K562 (cell line): ENCODE results near the gene DPP10. TPM values are rescaled to one million over a fixed set of nuclear protein-coding genes. Genes with fewer than 3 reads are reported as not detected.

Source experiments
- ATAC-seq: fragments of 200-7000 bp; cut with Tn5 transposase; 3 replicates; pipeline ENCODE4 v1.9.1; 2020; ENCODE audit warnings: moderate library complexity
- BruUV-seq: library from RNA; stranded (reverse); fragments of 400-500 nt; replicated peaks from 2 replicates; lab custom pipeline; 2021; lab: Mats Ljungman, UMichigan
- CTCF ChIA-PET: fragments of 300-600 bp; formaldehyde crosslinking; extraction: SDS; loops from one replicate; lab custom pipeline; 2021; ENCODE audit warnings: low intra/inter-chr PET ratio; lab: Yijun Ruan, JAX
- POLR2A ChIA-PET: fragments of 300-600, 350-650 bp; sonication (Branson Sonifier 250); formaldehyde crosslinking; extraction: SDS; loops from one replicate; lab custom pipeline; 2021; ENCODE audit warnings: antibody characterized with exemption, inconsistent platforms; lab: Yijun Ruan, JAX
- DNase-seq, 4 experiments: peaks; one replicate each; pipeline versions ENCODE4 v3.0.0 to v3.0.0-alpha.2; 2011 to 2018; ENCODE audit warnings: low spot score in 3 of 4, mixed read lengths in 3 of 4; ENCODE audit errors: extremely low read depth in 1 of 4
- FAIRE-seq: peaks from 2 replicates; lab custom pipeline; 2011; peaks lifted over from hg19 to GRCh38; lab: Jason Lieb, UNC
- H2AFZ ChIP-seq: 2 replicates; pipeline ENCODE4 v1.6.0; 2011; ENCODE audit warnings: low read depth, low read length, control low read depth, inconsistent platforms
- H3K27ac ChIP-seq: fragments of 200-600 bp; 3 replicates; pipeline ENCODE4 v1.8.0; 2011; ENCODE audit warnings: low read depth, mild to moderate bottlenecking, control low read depth, inconsistent platforms, low read length, moderate library complexity, mixed read lengths; ENCODE audit errors: extremely low read depth
- H3K27me3 ChIP-seq, 2 experiments: fragments of 300-600 bp in 1 of 2; 2 replicates in 1 of 2; 3 replicates in 1 of 2; pipeline versions ENCODE4 v1.6.0 to v1.8.0; 2011; ENCODE audit warnings: inconsistent platforms in 2 of 2, low read length in 2 of 2, mild to moderate bottlenecking in 1 of 2, mixed read lengths in 1 of 2, moderate library complexity in 1 of 2; ENCODE audit not compliant: control insufficient read depth in 2 of 2, insufficient read depth in 2 of 2
- H3K36me3 ChIP-seq: fragments of 300-600 bp; 3 replicates; pipeline ENCODE4 v1.8.0; 2011; ENCODE audit warnings: mild to moderate bottlenecking, low read length, inconsistent platforms; ENCODE audit not compliant: control insufficient read depth, insufficient read depth
- H3K4me1 ChIP-seq, 2 experiments: fragments of 200-600 bp in 1 of 2; replicated peaks in 1 of 2; 2 replicates in 1 of 2; 3 replicates in 1 of 2; pipeline versions ENCODE4 v1.5.1 to v1.8.0; 2011; ENCODE audit warnings: inconsistent platforms in 2 of 2, low read length in 2 of 2, mild to moderate bottlenecking in 1 of 2, mixed read lengths in 1 of 2, moderate library complexity in 1 of 2; ENCODE audit not compliant: control insufficient read depth in 2 of 2, insufficient read depth in 2 of 2
- H3K4me2 ChIP-seq: 2 replicates; pipeline ENCODE4 v1.6.1; 2011; ENCODE audit warnings: low read length, control low read depth, inconsistent platforms, mixed read lengths; ENCODE audit not compliant: insufficient read depth
- H3K4me3 ChIP-seq: fragments of 200-600 bp; sonication (generic), shearing (Covaris generic); 2 replicates; pipeline ENCODE4 v1.5.1; 2016; ENCODE audit warnings: control low read depth, inconsistent platforms
- H3K79me2 ChIP-seq: fragments of 200-600 bp; 3 replicates; pipeline ENCODE4 v1.8.0; 2011; ENCODE audit warnings: low read length, inconsistent platforms; ENCODE audit not compliant: control insufficient read depth, insufficient read depth
- H3K9ac ChIP-seq, 2 experiments: 2 replicates each; pipeline versions ENCODE4 v1.6.0 to v1.6.1; 2011; ENCODE audit warnings: low read depth in 2 of 2, low read length in 2 of 2, control low read depth in 1 of 2, inconsistent platforms in 1 of 2, mild to moderate bottlenecking in 1 of 2, mixed read lengths in 1 of 2; ENCODE audit not compliant: insufficient read depth in 1 of 2
- H3K9me1 ChIP-seq: one replicate; pipeline ENCODE4 v1.6.0; 2011; ENCODE audit warnings: inconsistent platforms, mild to moderate bottlenecking, low read length, moderate library complexity; ENCODE audit not compliant: control insufficient read depth, insufficient read depth
- H3K9me3 ChIP-seq: replicated peaks from 2 replicates; pipeline ENCODE4 v1.5.1; 2011; ENCODE audit warnings: low read depth, low read length, inconsistent platforms; ENCODE audit not compliant: control insufficient read depth, insufficient read depth
- H4K20me1 ChIP-seq: replicated peaks from 2 replicates; pipeline ENCODE4 v1.6.1; 2011; ENCODE audit warnings: low read length, inconsistent platforms, mixed read lengths; ENCODE audit not compliant: control insufficient read depth, insufficient read depth
- EWSR1 ChIP-seq: fragments of 450-650 bp; IDR thresholded peaks from 2 replicates; pipeline ENCODE4 v1.6.1; 2018; ENCODE audit warnings: borderline replicate concordance, mild to moderate bottlenecking, low read depth, moderate library complexity; ENCODE audit not compliant: partially characterized antibody
- KLF13 ChIP-seq: fragments of 450-650 bp; IDR thresholded peaks from 2 replicates; pipeline ENCODE4 v1.6.1; 2016; ENCODE audit warnings: missing genetic modification characterization, low read depth, mild to moderate bottlenecking, missing compliant biosample characterization, moderate library complexity, borderline replicate concordance
- MCM5 ChIP-seq: fragments of 450-650 bp; IDR thresholded peaks from 2 replicates; pipeline ENCODE4 v1.6.1; 2016; ENCODE audit warnings: low read depth
- PTTG1 ChIP-seq: fragments of 450-650 bp; IDR thresholded peaks from 2 replicates; pipeline ENCODE4 v1.6.1; 2016; ENCODE audit warnings: low read depth, mild to moderate bottlenecking, missing genetic modification characterization, missing compliant biosample characterization
- REST ChIP-seq, 2 experiments: fragments of 450-650 bp; formaldehyde crosslinking in 1 of 2; IDR thresholded peaks; 2 replicates each; pipeline versions ENCODE4 v1.4.0 to v1.6.1; 2014 to 2020; ENCODE audit warnings: mild to moderate bottlenecking in 2 of 2, borderline replicate concordance in 1 of 2, low read depth in 1 of 2
- TARDBP ChIP-seq: fragments of 450-650 bp; IDR thresholded peaks from 2 replicates; pipeline ENCODE4 v1.6.1; 2016
- TEAD4 ChIP-seq, 2 experiments: sonication (generic) in 1 of 2; formaldehyde crosslinking in 1 of 2; IDR thresholded peaks; 2 replicates each; pipeline versions ENCODE4 v1.6.1 to v1.8.0; 2012 to 2022; ENCODE audit warnings: borderline replicate concordance in 1 of 2, inconsistent platforms in 1 of 2, low read length in 1 of 2, mild to moderate bottlenecking in 1 of 2, missing genetic modification reagents in 1 of 2
- ZC3H11A ChIP-seq: IDR thresholded peaks from 2 replicates; pipeline ENCODE4 v1.6.1; 2012; ENCODE audit warnings: low read depth, low read length, improper control_type of control experiment
- WGBS: fragments of 100-300 bp; shearing (Covaris generic); methylation state at CpG from one replicate; pipeline ENCODE4 v1.1.6; 2016; ENCODE audit warnings: low coverage, mixed read lengths; ENCODE audit not compliant: insufficient coverage; ENCODE audit errors: missing lambda C conversion rate; 5-methylcytosine and 5-hydroxymethylcytosine counted together
- in situ Hi-C: fragments of 300-500 bp; cut with MboI; formaldehyde crosslinking; loops from 4 replicates; pipeline ENCODE4 v1.15.0; 2018; ENCODE audit warnings: inconsistent platforms, mixed read lengths
- intact Hi-C: fragments of 100-400 bp; cut with micrococcal nuclease; formaldehyde crosslinking; loops from 2 replicates; pipeline ENCODE4 v1.14.2; 2022
- polyA plus RNA-seq, 8 experiments: library from polyadenylated mRNA; depleted of rRNA in 4 of 8; stranded (reverse) in 5 of 8; unstranded in 3 of 8; fragments of >200 nt; fragmentation: Nextera tagmentation in 2 of 8; fragmentation: Illumina TruSeq in 1 of 8; extraction: Ambion mirVana in 2 of 8; extraction: Trizol in 1 of 8; gene quantifications; 2 replicates each; pipeline versions ENCODE4 v1.2.1 to v1.2.3, GENCODE V29; 2011 to 2014; ENCODE audit warnings: inconsistent platforms in 1 of 8, missing spikeins in 1 of 8
- total RNA-seq, 7 experiments: library from RNA; depleted of rRNA in 6 of 7; stranded (reverse); fragments of >200 nt in 6 of 7; fragmentation: Illumina TruSeq in 2 of 7; extraction: Trizol in 2 of 7; gene quantifications; 2 replicates each; pipeline versions ENCODE4 v1.2.1 to v1.2.3, GENCODE V29; 2011 to 2021; ENCODE audit warnings: low replicate concordance in 1 of 7

Gene DPP10
- total and polyA plus RNA-seq, 9 of the 15 experiments (the other 6 are each of a cell fraction or from before 2014, with no cell fraction given), result not detected

DNA sequence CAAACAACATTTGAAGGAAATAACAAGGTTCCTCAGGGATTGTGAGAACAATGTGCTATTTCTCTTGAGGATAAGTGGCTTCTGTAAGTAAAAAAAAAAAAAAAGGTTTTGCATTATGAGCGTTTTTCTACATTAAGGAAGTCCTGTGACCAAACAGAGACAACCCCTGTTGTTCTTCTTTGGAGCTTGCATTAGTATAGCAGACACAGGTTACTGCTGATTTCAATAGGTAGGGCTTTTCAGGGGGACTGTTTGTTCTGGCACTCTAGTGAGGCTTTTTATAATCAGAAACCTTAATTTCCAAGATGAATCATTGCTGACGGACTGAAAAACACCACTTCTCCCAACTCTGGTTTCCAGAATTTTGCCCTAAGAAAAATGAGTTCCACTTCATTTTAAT is 8.2 kb downstream of the DPP10 start:
- whole genome bisulfite sequencing, result 0% methylated on average over 2 of the region's 2 CpGs
- no peaks in the 10 kb centered on the region for H3K4me1 ChIP-seq
- no peaks in the 10 kb centered on the region for H3K27me3 ChIP-seq
- no peak overlapping the region for H2AFZ ChIP-seq
- TF ChIP-seq ZC3H11A (no peak), TARDBP (no peak)
- TF ChIP-seq, all 486 proteins: peak for 0
- no peak for ATAC-seq
- no TSS peak for BruUV-seq
- Histone ChIP-seq H3K79me2 (no peaks in the 10 kb centered on the region), H3K9me1 (no peaks in the 10 kb centered on the region), H3K36me3 (no peaks in the 10 kb centered on the region), H3K4me2 (no peak overlapping the region), H3K27ac (no peak overlapping the region), H3K4me3 (no peak overlapping the region), H3K9ac (no peak overlapping the region), H3K9me3 (no peaks in the 10 kb centered on the region), H4K20me1 (no peaks in the 10 kb centered on the region)
- in situ Hi-C loops, result no loop called here
- ChIA-PET POLR2A (no interaction called here), CTCF (no interaction called here)
- FAIRE-seq, result no peak
- no peak for DNase-seq
- intact Hi-C loops, result no loop called here

GRCh38 chr2:114456566-114456965 is 14.1 kb downstream of the DPP10 start:
- no peak overlapping the region for H3K27ac ChIP-seq
- H3K9me3 ChIP-seq, result no peaks in the 10 kb centered on the region
- BruUV-seq, result no TSS peak
- H3K36me3 ChIP-seq, result no peaks in the 10 kb centered on the region
- no peaks in the 10 kb centered on the region for H4K20me1 ChIP-seq
- H3K79me2 ChIP-seq, result no peaks in the 10 kb centered on the region
- no peak overlapping the region for H3K4me2 ChIP-seq
- no peak overlapping the region for H3K9ac ChIP-seq
- H3K4me1 ChIP-seq, result no peaks in the 10 kb centered on the region
- ATAC-seq, result no peak
- intact Hi-C loops (no loop called here), in situ Hi-C loops (no loop called here)
- H3K27me3 ChIP-seq, result no peaks in the 10 kb centered on the region
- 0% methylated on average over 1 of the region's 1 CpG for WGBS
- no peaks in the 10 kb centered on the region for H3K9me1 ChIP-seq
- DNase-seq, result no peak
- no peak for FAIRE-seq
- H2AFZ ChIP-seq, result no peak overlapping the region
- H3K4me3 ChIP-seq, result no peak overlapping the region
- ChIA-PET CTCF (no interaction called here), POLR2A (no interaction called here)
- TF ChIP-seq PTTG1 (tag) (no peak), TEAD4 (IDR thresholded peaks at IDR 0.05; ENCODE audit: low read length) (no peak), TEAD4 (CRISPR knock-in tag; IDR thresholded peaks at IDR 0.05; ENCODE audit: borderline replicate concordance) (no peak), KLF13 (tag) (no peak), REST (IDR thresholded peaks at IDR 0.05; ENCODE audit: borderline replicate concordance) (no peak), REST (CRISPR knock-in tag; IDR thresholded peaks at IDR 0.05; ENCODE audit: low read depth) (no peak), MCM5 (no peak), EWSR1 (no peak)
